ENCODE measurements around the gene ABL2. TPM values are rescaled to one million over a fixed set of nuclear protein-coding genes. Genes with fewer than 3 reads are reported as not detected.

Gene ABL2
- total and polyA plus RNA-seq, 2 donors (not counting 1 experiment from before 2014, with no cell fraction given) = 2.6 to 20.0 TPM

DNA sequence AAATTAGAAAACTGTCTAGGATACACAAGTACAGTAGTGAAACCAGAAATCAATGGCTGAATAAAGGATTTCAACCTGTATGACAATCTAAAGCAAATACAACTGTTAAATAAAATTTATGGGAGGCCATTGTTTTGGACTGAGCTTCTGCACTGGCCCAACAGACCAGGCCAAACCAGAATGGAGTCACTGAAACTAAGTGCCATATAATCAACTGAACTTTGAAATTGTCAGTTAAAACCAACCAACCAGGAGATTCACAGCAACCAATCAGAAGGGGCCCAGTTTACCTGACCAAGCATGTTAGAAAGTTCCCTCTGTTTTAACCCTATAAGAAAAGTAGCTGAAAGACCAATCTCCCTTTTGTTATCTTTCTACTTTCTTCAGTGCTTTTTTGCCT is 33.6 kb upstream of the ABL2 start:
- Histone ChIP-seq H3K9ac (ENCODE audit: low read length) (no peak overlapping the region), H3K4me3 (ENCODE audit: control extremely low read depth in 1 of 5, extremely low read depth in 1 of 5, insufficient read depth in 1 of 5, low read depth in 2 of 5, low read length in 4 of 5) (no peak overlapping the region), H3K27ac (ENCODE audit: low read length in 2 of 2) (no peak overlapping the region), H3K79me2 (ENCODE audit: control insufficient read depth, insufficient read depth, low read length) (no peaks in the 10 kb centered on the region), H2AFZ (ENCODE audit: insufficient read depth, low read depth, low read length, poor library complexity, severe bottlenecking) (no peak overlapping the region), H4K20me1 (ENCODE audit: control insufficient read depth, insufficient read depth, low read length, poor library complexity, severe bottlenecking) (no peaks in the 10 kb centered on the region), H3K27me3 (replicated peaks in 1 of 4; ENCODE audit: control extremely low read depth in 1 of 4, control insufficient read depth in 3 of 4, insufficient read depth in 4 of 4, low read length in 3 of 4) (no peaks in the 10 kb centered on the region), H3K4me1 (ENCODE audit: control insufficient read depth in 2 of 2, insufficient read depth in 2 of 2, low read length in 2 of 2) (no peaks in the 10 kb centered on the region), H3K36me3 (replicated peaks in 1 of 2; ENCODE audit: control extremely low read depth in 1 of 2, control insufficient read depth in 1 of 2, extremely low read depth in 1 of 2, insufficient read depth in 2 of 2, low read length in 1 of 2) (no peaks in the 10 kb centered on the region), H3K9me3 (ENCODE audit: control extremely low read depth in 1 of 3, control insufficient read depth in 2 of 3, insufficient read depth in 1 of 3, low read length in 2 of 3) (no peaks in the 10 kb centered on the region), H3K4me2 (replicated peaks; ENCODE audit: low read depth, low read length, poor library complexity, severe bottlenecking) (no peak overlapping the region)
- no peak overlapping the region for H3K27ac Mint-ChIP-seq
- CTCF ChIA-PET = no interaction called here
- TF ChIP-seq, protein P1, sequence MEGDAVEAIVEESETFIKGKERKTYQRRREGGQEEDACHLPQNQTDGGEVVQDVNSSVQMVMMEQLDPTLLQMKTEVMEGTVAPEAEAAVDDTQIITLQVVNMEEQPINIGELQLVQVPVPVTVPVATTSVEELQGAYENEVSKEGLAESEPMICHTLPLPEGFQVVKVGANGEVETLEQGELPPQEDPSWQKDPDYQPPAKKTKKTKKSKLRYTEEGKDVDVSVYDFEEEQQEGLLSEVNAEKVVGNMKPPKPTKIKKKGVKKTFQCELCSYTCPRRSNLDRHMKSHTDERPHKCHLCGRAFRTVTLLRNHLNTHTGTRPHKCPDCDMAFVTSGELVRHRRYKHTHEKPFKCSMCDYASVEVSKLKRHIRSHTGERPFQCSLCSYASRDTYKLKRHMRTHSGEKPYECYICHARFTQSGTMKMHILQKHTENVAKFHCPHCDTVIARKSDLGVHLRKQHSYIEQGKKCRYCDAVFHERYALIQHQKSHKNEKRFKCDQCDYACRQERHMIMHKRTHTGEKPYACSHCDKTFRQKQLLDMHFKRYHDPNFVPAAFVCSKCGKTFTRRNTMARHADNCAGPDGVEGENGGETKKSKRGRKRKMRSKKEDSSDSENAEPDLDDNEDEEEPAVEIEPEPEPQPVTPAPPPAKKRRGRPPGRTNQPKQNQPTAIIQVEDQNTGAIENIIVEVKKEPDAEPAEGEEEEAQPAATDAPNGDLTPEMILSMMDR (IDR thresholded peaks at IDR 0.05) = no peak
- TF ChIP-seq EZH2 (IDR thresholded peaks at IDR 0.05; ENCODE audit: borderline replicate concordance, insufficient read depth, low read depth, low read length, poor library complexity, severe bottlenecking) = no peak
- ATAC-seq (ENCODE audit: low read depth) (no peak), DNase-seq (no peak)
- H3K9me3 Mint-ChIP-seq (ENCODE audit: insufficient read depth) = no peaks in the 10 kb centered on the region
- intact Hi-C loops (cut with micrococcal nuclease) = no loop called here
- POLR2A ChIA-PET = no interaction called here
- no peaks in the 10 kb centered on the region for H3K27me3 Mint-ChIP-seq
- no peak overlapping the region for H3K4me3 Mint-ChIP-seq
- no peaks in the 10 kb centered on the region for H3K4me1 Mint-ChIP-seq

DNA sequence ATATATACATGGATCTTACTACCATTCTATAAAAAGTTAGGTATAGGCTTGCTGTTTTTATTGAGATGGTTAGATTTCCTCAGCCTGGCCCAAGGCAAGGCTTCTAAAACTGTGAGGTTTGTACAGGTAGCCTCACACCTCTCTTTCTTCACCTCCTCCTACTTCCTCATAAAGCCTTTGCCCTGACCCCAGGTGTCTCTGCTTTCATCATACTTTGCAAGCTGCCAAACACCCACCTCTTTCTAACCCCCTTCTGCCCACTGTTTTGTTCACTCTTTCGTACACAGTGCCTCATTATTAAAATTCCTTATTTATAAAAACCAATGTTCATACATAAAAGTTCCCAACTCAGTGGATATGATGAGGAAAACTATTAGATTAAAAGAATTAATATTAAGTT is 32.7 kb upstream of the ABL2 start:
- no peak for ATAC-seq (ENCODE audit: low read depth)
- Mint-ChIP-seq H3K4me3 (no peak overlapping the region), H3K27me3 (no peaks in the 10 kb centered on the region), H3K27ac (no peak overlapping the region), H3K4me1 (no peaks in the 10 kb centered on the region), H3K9me3 (ENCODE audit: insufficient read depth) (no peaks in the 10 kb centered on the region)
- Histone ChIP-seq H3K27me3 (replicated peaks in 1 of 4; ENCODE audit: control extremely low read depth in 1 of 4, control insufficient read depth in 3 of 4, insufficient read depth in 4 of 4, low read length in 3 of 4) (no peaks in the 10 kb centered on the region), H3K9me3 (ENCODE audit: control extremely low read depth in 1 of 3, control insufficient read depth in 2 of 3, insufficient read depth in 1 of 3, low read length in 2 of 3) (no peaks in the 10 kb centered on the region), H3K9ac (ENCODE audit: low read length) (no peak overlapping the region), H4K20me1 (ENCODE audit: control insufficient read depth, insufficient read depth, low read length, poor library complexity, severe bottlenecking) (no peaks in the 10 kb centered on the region), H3K4me1 (ENCODE audit: control insufficient read depth in 2 of 2, insufficient read depth in 2 of 2, low read length in 2 of 2) (no peaks in the 10 kb centered on the region), H3K79me2 (ENCODE audit: control insufficient read depth, insufficient read depth, low read length) (no peaks in the 10 kb centered on the region), H3K27ac (ENCODE audit: low read length in 2 of 2) (no peak overlapping the region), H3K4me3 (ENCODE audit: control extremely low read depth in 1 of 5, extremely low read depth in 1 of 5, insufficient read depth in 1 of 5, low read depth in 2 of 5, low read length in 4 of 5) (no peak overlapping the region), H3K4me2 (replicated peaks; ENCODE audit: low read depth, low read length, poor library complexity, severe bottlenecking) (no peak overlapping the region), H2AFZ (ENCODE audit: insufficient read depth, low read depth, low read length, poor library complexity, severe bottlenecking) (no peak overlapping the region), H3K36me3 (replicated peaks in 1 of 2; ENCODE audit: control extremely low read depth in 1 of 2, control insufficient read depth in 1 of 2, extremely low read depth in 1 of 2, insufficient read depth in 2 of 2, low read length in 1 of 2) (no peaks in the 10 kb centered on the region)
- POLR2A ChIA-PET = no interaction called here
- TF ChIP-seq, protein P1 (IDR thresholded peaks at IDR 0.05) = no peak
- no peak for TF ChIP-seq EZH2 (IDR thresholded peaks at IDR 0.05; ENCODE audit: borderline replicate concordance, insufficient read depth, low read depth, low read length, poor library complexity, severe bottlenecking)
- intact Hi-C loops (cut with micrococcal nuclease) = no loop called here
- CTCF ChIA-PET = no interaction called here
- WGBS (ENCODE audit: insufficient coverage) = no CpG with 5 or more reads among the region's 1 CpG
- DNase-seq = no peak

Data from B cell (primary cell).